Colon (tissue), 2 donors: ENCODE results near the gene ACIN1.
"Not testable (repeated sequence)": the region's sequence is repeated elsewhere in the genome, so short reads cannot be mapped to it uniquely, and the experiment has no call there.

Experiments used
- FAIRE-seq: peaks from 2 replicates; lab custom pipeline; 2012; peaks lifted over from hg19 to GRCh38; lab: Jason Lieb, UNC
- donor health status: control.
- donor health status: control.

ACIN1 gene

GRCh38 chr14:23124337-23124954, 29.5 kb upstream of the ACIN1 start:
- FAIRE-seq, result no peak

GRCh38 chr14:23123419-23123818, 28.5 kb upstream of the ACIN1 start:
- FAIRE-seq, result no peak

GRCh38 chr14:23122086-23122485, 27.1 kb upstream of the ACIN1 start:
- FAIRE-seq, result no peak

- no peak for FAIRE-seq
These were observed 26.4 kb upstream of the ACIN1 start for GRCh38 chr14:23121361-23121771.

GRCh38 chr14:23120541-23121251, 25.8 kb upstream of the ACIN1 start:
- FAIRE-seq, result no peak

- FAIRE-seq, result no peak
These were observed 24.7 kb upstream of the ACIN1 start for GRCh38 chr14:23119363-23120327.

GRCh38 chr14:23118506-23119362, 23.8 kb upstream of the ACIN1 start, which contains the start of gene CEBPE:
Gene CEBPE (minus strand): TSS chr14:23119255. CDS start chr14:23119091, 164 bp downstream.
- FAIRE-seq, result no peak

GRCh38 chr14:23117371-23118020, 22.6 kb upstream of the ACIN1 start:
- FAIRE-seq, result no peak

- FAIRE-seq, result no peak
These were observed 21.0 kb upstream of the ACIN1 start for GRCh38 chr14:23115918-23116317.

- FAIRE-seq, result no peak
These were observed 20.2 kb upstream of the ACIN1 start for GRCh38 chr14:23115039-23115731.

- FAIRE-seq, result no peak
These were observed 19.7 kb upstream of the ACIN1 start for GRCh38 chr14:23114669-23115038.

- no peak for FAIRE-seq
These were observed 19.2 kb upstream of the ACIN1 start for GRCh38 chr14:23114120-23114458.

- FAIRE-seq, result no peak
These were observed 18.6 kb upstream of the ACIN1 start for GRCh38 chr14:23113431-23114119.

- FAIRE-seq, result no peak
These were observed 17.6 kb upstream of the ACIN1 start for GRCh38 chr14:23112359-23113178.

- FAIRE-seq, result no peak
These were observed 15.8 kb upstream of the ACIN1 start for GRCh38 chr14:23110579-23111365.

GRCh38 chr14:23109769-23110168, 14.8 kb upstream of the ACIN1 start:
- no peak for FAIRE-seq

- not testable (repeated sequence) for FAIRE-seq
These were observed 13.2 kb upstream of the ACIN1 start for GRCh38 chr14:23108169-23108568.

- not testable (repeated sequence) for FAIRE-seq
These were observed 12.7 kb upstream of the ACIN1 start for GRCh38 chr14:23107620-23108019.

- no peak for FAIRE-seq
These were observed 11.8 kb upstream of the ACIN1 start for GRCh38 chr14:23106747-23107045.
